C4-2B (cell line): ENCODE measurements around the gene RAC3.

Experiments used
- H3K27ac ChIP-seq: fragments of 450-650 bp; 2 replicates; pipeline ENCODE4 v1.5.1; 2017
- ZFX ChIP-seq: fragments of 450-650 bp; IDR thresholded peaks from 2 replicates; pipeline ENCODE4 v1.6.1; 2017
- TF ChIP-seq, protein P1 (sequence below): fragments of 450-650 bp; conservative IDR thresholded peaks from 2 replicates; pipeline ENCODE4 v1.5.1; 2017; ENCODE audit warnings: mild to moderate bottlenecking

RAC3 gene

DNA sequence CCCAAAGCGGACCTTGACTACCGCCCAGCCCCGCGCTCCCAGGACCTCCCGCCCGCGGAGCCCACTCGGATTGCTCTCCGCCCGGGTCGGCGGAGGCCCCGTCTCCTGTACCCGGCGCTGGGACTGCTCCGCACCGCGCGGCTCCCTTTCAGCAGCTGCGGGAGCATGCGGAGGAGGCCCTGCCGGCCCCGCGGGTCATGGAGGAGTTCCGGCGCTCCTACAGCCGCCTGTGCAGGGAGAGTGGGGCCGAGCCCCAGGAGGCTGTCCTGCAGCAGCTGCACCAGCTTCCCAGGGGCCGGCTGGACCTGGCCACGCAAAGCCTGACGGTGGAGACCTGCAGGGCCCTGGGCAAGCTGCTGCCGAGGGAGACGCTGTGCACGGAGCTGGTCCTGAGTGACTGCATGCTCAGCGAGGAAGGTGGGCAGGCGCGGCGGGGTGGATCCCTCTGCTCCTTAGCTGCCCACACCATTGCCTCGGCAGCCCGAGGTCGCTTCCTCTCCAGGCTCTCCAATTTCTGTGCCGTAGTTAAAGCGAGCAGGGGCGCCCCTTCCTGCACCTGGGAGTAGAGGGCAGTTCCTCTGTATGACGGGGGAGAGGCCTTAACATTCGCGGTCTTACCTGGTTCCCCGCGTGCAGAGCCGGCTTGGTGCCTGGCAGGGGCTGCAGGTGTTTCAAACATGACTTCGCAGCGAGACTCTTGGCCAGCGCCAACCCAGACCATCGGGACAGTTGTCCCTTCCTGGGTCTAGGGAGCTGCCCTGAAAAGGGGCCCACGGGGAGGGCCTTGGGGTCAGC is 7.8 kb upstream of the RAC3 start:
- TF ChIP-seq ZFX, result peak; percentile 81
- TF ChIP-seq, protein P1, sequence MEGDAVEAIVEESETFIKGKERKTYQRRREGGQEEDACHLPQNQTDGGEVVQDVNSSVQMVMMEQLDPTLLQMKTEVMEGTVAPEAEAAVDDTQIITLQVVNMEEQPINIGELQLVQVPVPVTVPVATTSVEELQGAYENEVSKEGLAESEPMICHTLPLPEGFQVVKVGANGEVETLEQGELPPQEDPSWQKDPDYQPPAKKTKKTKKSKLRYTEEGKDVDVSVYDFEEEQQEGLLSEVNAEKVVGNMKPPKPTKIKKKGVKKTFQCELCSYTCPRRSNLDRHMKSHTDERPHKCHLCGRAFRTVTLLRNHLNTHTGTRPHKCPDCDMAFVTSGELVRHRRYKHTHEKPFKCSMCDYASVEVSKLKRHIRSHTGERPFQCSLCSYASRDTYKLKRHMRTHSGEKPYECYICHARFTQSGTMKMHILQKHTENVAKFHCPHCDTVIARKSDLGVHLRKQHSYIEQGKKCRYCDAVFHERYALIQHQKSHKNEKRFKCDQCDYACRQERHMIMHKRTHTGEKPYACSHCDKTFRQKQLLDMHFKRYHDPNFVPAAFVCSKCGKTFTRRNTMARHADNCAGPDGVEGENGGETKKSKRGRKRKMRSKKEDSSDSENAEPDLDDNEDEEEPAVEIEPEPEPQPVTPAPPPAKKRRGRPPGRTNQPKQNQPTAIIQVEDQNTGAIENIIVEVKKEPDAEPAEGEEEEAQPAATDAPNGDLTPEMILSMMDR, result no peak
- H3K27ac ChIP-seq, result peak overlapping the region; percentile 99

- H3K27ac ChIP-seq, result peak overlapping the region; percentile 99; the same call in 1 of the 2 replicates
- TF ChIP-seq, protein P1, result no peak
- TF ChIP-seq ZFX, result no peak
Observed at GRCh38 chr17:82024859-82025258, 6.6 kb upstream of the RAC3 start.

DNA sequence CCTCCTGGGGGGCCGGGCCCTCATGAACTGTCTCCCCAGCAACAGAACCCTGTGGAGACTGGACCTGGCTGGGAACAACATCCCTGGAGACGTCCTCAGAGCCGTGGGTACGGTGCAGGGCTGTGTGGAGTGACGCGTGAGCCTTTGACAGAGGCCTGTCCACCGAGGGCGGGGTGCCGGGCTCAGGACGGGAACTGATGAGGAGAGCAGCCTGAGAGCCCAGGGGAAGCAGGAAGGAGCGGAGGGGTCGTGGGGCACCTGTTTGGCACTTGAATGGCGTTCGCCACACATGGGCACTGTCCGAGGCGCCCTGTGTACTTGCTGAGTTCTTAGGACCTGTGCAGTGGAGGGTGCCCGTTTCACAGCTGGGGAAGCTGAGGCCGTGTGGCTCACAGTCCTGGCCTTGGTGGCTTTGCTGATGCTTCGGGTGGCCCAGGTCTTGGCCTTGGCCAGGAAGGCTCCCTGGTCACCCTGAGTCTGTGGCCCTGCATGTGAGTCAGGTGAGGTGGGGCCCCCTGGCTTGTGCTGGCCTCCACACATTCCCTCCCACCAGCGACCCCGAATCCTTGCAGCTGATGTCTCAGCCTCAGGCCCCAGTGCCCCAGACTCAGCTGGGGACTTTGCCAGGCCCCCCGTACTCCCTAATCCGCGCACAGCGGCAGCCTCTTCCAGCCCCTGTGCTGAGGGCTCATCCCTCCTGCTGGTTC is 5.9 kb upstream of the RAC3 start:
- no peak overlapping the region; the same call in 1 of the 2 replicates for H3K27ac ChIP-seq
- TF ChIP-seq, protein P1, result no peak
- TF ChIP-seq ZFX, result no peak

DNA sequence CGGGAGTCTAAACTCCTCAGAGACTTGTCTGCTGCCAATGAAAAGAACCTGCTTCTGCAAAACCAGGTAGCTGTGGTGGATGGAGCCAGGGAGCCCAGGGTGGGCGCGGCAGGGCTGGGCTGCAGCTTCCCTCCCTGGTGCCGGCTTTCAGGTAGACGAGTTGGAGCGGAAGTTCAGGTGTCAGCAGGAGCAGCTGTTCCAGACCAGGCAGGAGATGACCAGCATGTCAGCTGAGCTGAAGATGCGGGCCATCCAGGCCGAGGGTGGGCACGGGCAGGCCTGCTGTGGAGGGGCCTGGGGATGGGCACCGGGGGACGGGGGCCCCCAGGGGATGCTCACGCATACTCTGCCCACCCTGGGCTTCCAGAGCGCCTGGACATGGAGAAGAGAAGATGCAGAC is 3.2 kb upstream of the RAC3 start:
- no peak overlapping the region; the same call in 1 of the 2 replicates for H3K27ac ChIP-seq
- no peak for TF ChIP-seq ZFX
- TF ChIP-seq, protein P1, result no peak

- H3K27ac ChIP-seq, result peak overlapping the region; percentile 97
- no peak for TF ChIP-seq ZFX
- TF ChIP-seq, protein P1, result no peak
Observed at GRCh38 chr17:82028966-82029365, 2.5 kb upstream of the RAC3 start.

DNA sequence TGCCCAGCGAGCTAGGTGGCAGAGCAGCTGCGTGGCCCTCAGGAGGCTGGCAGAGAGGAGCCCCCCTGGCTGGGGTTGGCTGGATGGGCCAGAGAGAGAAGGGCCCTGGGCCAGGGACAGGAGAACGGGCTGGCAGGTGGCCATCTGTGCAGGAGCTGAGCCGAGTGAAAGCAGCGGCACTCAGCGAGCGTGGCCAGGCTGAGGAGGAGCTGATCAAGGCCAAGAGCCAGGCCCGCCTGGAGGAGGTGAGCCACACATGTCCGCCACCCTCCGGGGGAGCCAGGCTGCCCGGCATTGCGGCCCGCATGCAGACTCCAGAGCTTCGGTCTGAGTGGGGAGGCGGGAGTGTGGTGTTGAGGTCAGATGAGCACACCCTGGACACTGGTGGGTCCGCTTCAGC is 2.1 kb upstream of the RAC3 start:
- no peak for TF ChIP-seq ZFX
- TF ChIP-seq, protein P1, result no peak
- H3K27ac ChIP-seq, result peak overlapping the region; percentile 97

GRCh38 chr17:82029990-82030469 is 1.4 kb upstream of the RAC3 start:
- H3K27ac ChIP-seq, result peak overlapping the region; percentile 97
- no peak for TF ChIP-seq ZFX
- TF ChIP-seq, protein P1, result no peak
